Prostate gland (tissue), 2 donors: ENCODE data around the gene ARHGDIG.

Source experiments
- CTCF ChIP-seq, 4 experiments: fragments of 200-600 bp in 2 of 4; fragments of 450-650 bp in 2 of 4; sonication (generic) in 2 of 4; IDR thresholded peaks; 1 replicate in 3 of 4; 2 replicates in 1 of 4; pipeline ENCODE4 v1.5.1; 2016 to 2019; ENCODE audit warnings: antibody characterized with exemption in 4 of 4, mild to moderate bottlenecking in 2 of 4, moderate library complexity in 2 of 4
- POLR2A ChIP-seq: fragments of 450-650 bp; IDR thresholded peaks from one replicate; pipeline ENCODE4 v1.6.1; 2016; ENCODE audit warnings: antibody characterized with exemption, mild to moderate bottlenecking

- no peak for TF ChIP-seq CTCF (IDR thresholded peaks at IDR 0.05)
- TF ChIP-seq POLR2A: no peak
Measured at GRCh38 chr16:249431-249830, 31.0 kb upstream of the ARHGDIG start.
